ENCODE results near the gene OR5J2. TPM values are rescaled to one million over a fixed set of nuclear protein-coding genes. Genes with fewer than 3 reads are reported as not detected.

Gene OR5J2
- total RNA-seq, 4 donors from 2014 or later = not detected

GRCh38 chr11:56188602-56189001, 12.2 kb downstream of the OR5J2 start:
- intact Hi-C loops (cut with DNase I; ENCODE audit: low total_unique reads) = no loop called here
- in situ Hi-C loops (cut with MboI; ENCODE audit: low pct_ligation_motif_present in 1 of 4, low pct_unique_long_range_greater_than_20kb in 1 of 4, low sequenced_read_pairs in 3 of 4) = no loop called here
- DNase-seq = no peak
- no peaks in the 10 kb centered on the region for H3K27me3 ChIP-seq
- no peaks in the 10 kb centered on the region for H3K36me3 ChIP-seq
- TF ChIP-seq POLR2AphosphoS5 (IDR thresholded peaks at IDR 0.05) = no peak
- TF ChIP-seq, protein P1, sequence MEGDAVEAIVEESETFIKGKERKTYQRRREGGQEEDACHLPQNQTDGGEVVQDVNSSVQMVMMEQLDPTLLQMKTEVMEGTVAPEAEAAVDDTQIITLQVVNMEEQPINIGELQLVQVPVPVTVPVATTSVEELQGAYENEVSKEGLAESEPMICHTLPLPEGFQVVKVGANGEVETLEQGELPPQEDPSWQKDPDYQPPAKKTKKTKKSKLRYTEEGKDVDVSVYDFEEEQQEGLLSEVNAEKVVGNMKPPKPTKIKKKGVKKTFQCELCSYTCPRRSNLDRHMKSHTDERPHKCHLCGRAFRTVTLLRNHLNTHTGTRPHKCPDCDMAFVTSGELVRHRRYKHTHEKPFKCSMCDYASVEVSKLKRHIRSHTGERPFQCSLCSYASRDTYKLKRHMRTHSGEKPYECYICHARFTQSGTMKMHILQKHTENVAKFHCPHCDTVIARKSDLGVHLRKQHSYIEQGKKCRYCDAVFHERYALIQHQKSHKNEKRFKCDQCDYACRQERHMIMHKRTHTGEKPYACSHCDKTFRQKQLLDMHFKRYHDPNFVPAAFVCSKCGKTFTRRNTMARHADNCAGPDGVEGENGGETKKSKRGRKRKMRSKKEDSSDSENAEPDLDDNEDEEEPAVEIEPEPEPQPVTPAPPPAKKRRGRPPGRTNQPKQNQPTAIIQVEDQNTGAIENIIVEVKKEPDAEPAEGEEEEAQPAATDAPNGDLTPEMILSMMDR (IDR thresholded peaks at IDR 0.05) = no peak
- no peak for TF ChIP-seq POLR2A (IDR thresholded peaks at IDR 0.05)
- TF ChIP-seq EP300 (IDR thresholded peaks at IDR 0.05; ENCODE audit: low read depth) = no peak
- WGBS, 2 donors (ENCODE audit: low coverage in 1 of 2) = 88 to 95% methylated on average over 3 of the region's 3 CpGs
- no peaks in the 10 kb centered on the region for H3K9me3 ChIP-seq
- no peak overlapping the region for H3K27ac ChIP-seq
- H3K4me3 ChIP-seq = no peak overlapping the region
- no peaks in the 10 kb centered on the region for H3K4me1 ChIP-seq

DNA sequence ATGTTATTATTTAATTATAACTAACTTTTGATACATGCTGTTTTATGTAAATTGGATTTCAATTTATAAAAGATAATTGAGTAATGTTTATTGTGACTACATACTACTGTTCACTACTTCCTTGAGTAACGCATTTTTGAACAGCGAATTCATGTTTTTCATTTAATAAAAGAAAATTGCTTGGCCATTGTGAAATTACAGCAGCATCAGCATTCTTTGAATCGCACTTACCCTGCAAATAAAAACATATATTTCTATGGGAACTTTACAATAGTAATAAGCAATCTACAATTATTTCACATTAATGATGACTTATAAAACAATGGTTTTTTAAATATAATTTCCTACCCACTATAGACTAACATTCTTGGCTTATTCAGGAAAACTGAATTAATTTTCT, 20.3 kb downstream of the OR5J2 start:
- in situ Hi-C loops (cut with MboI; ENCODE audit: low pct_ligation_motif_present in 1 of 4, low pct_unique_long_range_greater_than_20kb in 1 of 4, low sequenced_read_pairs in 3 of 4) (no loop called here), intact Hi-C loops (cut with DNase I; ENCODE audit: low total_unique reads) (no loop called here)

DNA sequence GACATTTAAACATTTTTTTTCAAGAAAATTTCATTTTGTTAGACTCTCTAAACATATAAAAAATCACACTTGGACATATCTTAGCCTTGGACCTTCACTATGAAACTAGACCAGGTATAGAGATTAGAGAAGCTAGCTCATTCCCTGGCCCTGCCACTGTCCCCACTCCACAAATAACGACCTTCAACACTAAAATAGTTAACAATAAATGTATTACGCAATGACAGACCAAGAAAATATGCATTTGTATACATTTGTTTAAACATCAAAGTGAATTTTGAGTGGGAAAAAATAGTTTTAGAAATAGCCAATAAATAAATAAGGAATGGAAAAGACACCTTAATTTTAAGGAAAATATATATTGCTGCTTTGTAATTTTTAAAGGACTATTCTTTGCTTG, 20.9 kb downstream of the OR5J2 start:
- 58 to 72% methylated on average over 2 of the region's 2 CpGs for WGBS, 2 donors (ENCODE audit: low coverage in 1 of 2)
- no peak for TF ChIP-seq EP300 (IDR thresholded peaks at IDR 0.05; ENCODE audit: low read depth)
- TF ChIP-seq, protein P1 (IDR thresholded peaks at IDR 0.05) = no peak
- TF ChIP-seq POLR2A (IDR thresholded peaks at IDR 0.05) = no peak
- TF ChIP-seq POLR2AphosphoS5 (IDR thresholded peaks at IDR 0.05) = no peak
- in situ Hi-C loops (cut with MboI; ENCODE audit: low pct_ligation_motif_present in 1 of 4, low pct_unique_long_range_greater_than_20kb in 1 of 4, low sequenced_read_pairs in 3 of 4) = no loop called here

More for the DNA sequence above, 20.3 kb downstream of the OR5J2 start:
- Histone ChIP-seq H3K9me3 (no peaks in the 10 kb centered on the region), H3K4me3 (no peak overlapping the region), H3K27me3 (no peaks in the 10 kb centered on the region), H3K27ac (no peak overlapping the region), H3K4me1 (no peaks in the 10 kb centered on the region), H3K36me3 (no peaks in the 10 kb centered on the region)
- WGBS, 2 donors (ENCODE audit: low coverage in 1 of 2) = 68 to 81% methylated on average over 3 of the region's 3 CpGs
- TF ChIP-seq, protein P1 (IDR thresholded peaks at IDR 0.05) = no peak
- TF ChIP-seq POLR2AphosphoS5 (IDR thresholded peaks at IDR 0.05) (no peak), EP300 (IDR thresholded peaks at IDR 0.05; ENCODE audit: low read depth) (no peak), POLR2A (IDR thresholded peaks at IDR 0.05) (no peak)
- DNase-seq = no peak

DNA sequence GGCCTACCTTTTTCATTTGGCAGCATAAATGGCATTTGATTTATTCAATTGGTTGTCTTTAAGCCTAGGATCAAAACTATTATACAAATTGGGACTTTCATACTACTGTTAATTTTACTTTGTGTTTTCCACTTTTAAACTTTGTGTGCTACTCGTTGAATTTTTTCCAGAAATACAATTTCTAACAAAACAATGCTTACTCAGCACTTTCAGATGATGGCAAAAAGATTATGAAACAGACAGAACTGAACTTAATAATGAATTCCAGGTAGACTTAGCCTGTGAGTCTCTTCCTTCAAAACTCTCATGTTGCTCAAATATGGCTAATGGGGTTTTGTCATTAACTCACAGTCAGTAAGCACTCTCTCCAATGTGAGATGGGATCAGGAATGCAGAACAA, 31.4 kb downstream of the OR5J2 start:
- Histone ChIP-seq H3K4me1 (no peaks in the 10 kb centered on the region), H3K27ac (no peak overlapping the region), H3K36me3 (no peaks in the 10 kb centered on the region), H3K4me3 (no peak overlapping the region), H3K27me3 (no peaks in the 10 kb centered on the region), H3K9me3 (no peaks in the 10 kb centered on the region)
- no peak for TF ChIP-seq POLR2AphosphoS5 (IDR thresholded peaks at IDR 0.05)
- TF ChIP-seq POLR2A (IDR thresholded peaks at IDR 0.05) = no peak
- TF ChIP-seq, protein P1 (IDR thresholded peaks at IDR 0.05) = no peak
- no peak for TF ChIP-seq EP300 (IDR thresholded peaks at IDR 0.05; ENCODE audit: low read depth)
- in situ Hi-C loops (cut with MboI; ENCODE audit: low pct_ligation_motif_present in 1 of 4, low pct_unique_long_range_greater_than_20kb in 1 of 4, low sequenced_read_pairs in 3 of 4) (no loop called here), intact Hi-C loops (cut with DNase I; ENCODE audit: low total_unique reads) (no loop called here)
- WGBS, 2 donors (ENCODE audit: low coverage in 1 of 2) = 40 to 78% methylated on average over 1 of the region's 1 CpG
- no peak for DNase-seq

More for the DNA sequence above, 20.9 kb downstream of the OR5J2 start:
- Histone ChIP-seq H3K27ac (no peak overlapping the region), H3K4me1 (no peaks in the 10 kb centered on the region), H3K4me3 (no peak overlapping the region), H3K36me3 (no peaks in the 10 kb centered on the region), H3K9me3 (no peaks in the 10 kb centered on the region), H3K27me3 (no peaks in the 10 kb centered on the region)
- intact Hi-C loops (cut with DNase I; ENCODE audit: low total_unique reads) = no loop called here
- DNase-seq = no peak
